Measurements from ENCODE around the gene DDX50.

DDX50 gene

DNA sequence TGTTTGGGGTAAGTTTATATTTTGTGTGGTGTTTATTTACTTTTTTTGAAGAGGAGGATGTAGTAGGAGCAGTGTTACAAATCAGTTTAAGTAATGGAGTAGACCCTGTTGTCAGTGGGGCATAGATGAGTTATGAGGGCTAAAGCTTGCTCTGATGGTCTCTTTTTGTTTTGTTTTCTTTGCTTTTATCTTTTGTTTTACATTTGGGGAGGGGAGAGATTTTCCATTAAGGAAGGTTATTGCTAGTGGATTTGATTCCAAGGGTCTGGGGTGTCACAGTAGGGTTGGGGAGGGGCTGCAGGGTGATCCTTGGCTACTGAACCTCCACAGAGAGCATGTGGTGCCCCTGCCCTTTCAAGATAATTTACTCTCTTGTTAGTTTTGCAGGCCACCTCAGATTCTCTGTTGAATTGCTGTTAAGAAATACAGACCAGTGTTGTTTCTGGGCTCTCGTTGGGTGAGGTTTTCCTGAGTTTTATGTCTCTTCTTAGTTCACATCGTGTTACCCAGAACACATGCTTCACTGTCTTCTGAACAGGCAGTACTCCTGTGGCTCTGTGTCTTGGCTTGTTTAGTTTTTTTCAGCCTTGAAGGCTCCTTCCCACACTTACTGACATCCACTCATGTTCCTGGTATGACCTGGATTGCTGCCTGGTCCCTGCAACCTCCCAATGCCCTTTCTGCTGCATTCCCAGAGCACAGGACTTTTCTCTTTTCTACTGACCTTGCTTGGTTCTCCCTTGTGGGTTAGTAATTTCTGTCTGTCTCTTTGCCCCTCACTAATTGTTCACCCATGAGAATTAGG, 91.7 kb downstream of the DDX50 start:
- H3K4me3 ChIP-seq (ENCODE audit: low read depth, low read length): no peak overlapping the region
- no peaks in the 10 kb centered on the region for H3K27me3 ChIP-seq (ENCODE audit: insufficient read depth, low read depth, severe bottlenecking)
- H3K36me3 ChIP-seq: peaks cover 11% of the 10 kb centered on the region
- no peak overlapping the region for H3K27ac ChIP-seq
- DNase-seq: no peak
- H3K9me3 ChIP-seq (ENCODE audit: severe bottlenecking): no peaks in the 10 kb centered on the region
- no peak for TF ChIP-seq CTCF (IDR thresholded peaks at IDR 0.05; ENCODE audit: low read depth, low read length)

All from WERI-Rb-1 (cell line).